ENCODE results near the gene PLIN5.

Gene PLIN5

DNA sequence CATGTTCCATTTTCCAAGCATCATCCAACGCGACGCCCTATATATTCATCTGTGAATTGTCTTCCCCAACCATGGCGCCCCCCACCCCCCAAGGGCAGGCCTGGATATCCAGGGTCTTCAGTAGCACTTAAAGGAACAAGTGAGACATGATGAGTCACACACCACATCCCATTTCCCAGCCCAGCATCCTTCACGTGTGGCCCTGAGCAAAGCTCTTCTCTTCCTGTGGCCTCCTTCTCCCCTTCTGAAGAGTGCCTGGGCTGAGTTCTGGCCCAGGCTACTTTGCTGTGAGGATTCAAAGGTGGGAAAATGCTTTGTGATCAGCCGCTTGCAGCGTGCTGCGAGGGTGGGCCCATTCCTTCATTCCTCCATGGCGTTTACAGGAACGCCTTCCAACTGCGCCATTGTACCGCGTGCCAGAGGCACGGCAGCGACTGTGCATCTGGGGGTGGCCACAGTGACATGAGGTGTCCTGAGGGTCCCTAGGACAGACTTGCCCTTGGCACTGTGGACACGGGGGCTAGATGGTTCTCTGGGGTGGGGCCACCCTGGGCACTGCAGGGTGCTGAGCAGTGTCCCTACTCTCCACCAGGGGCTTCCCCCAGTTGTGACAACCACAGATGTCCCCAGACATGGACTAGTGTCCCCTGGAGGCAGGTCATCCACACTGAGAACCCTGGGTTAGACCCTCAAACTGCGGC is 28.4 kb downstream of the PLIN5 start:
- DNase-seq, result no peak

DNA sequence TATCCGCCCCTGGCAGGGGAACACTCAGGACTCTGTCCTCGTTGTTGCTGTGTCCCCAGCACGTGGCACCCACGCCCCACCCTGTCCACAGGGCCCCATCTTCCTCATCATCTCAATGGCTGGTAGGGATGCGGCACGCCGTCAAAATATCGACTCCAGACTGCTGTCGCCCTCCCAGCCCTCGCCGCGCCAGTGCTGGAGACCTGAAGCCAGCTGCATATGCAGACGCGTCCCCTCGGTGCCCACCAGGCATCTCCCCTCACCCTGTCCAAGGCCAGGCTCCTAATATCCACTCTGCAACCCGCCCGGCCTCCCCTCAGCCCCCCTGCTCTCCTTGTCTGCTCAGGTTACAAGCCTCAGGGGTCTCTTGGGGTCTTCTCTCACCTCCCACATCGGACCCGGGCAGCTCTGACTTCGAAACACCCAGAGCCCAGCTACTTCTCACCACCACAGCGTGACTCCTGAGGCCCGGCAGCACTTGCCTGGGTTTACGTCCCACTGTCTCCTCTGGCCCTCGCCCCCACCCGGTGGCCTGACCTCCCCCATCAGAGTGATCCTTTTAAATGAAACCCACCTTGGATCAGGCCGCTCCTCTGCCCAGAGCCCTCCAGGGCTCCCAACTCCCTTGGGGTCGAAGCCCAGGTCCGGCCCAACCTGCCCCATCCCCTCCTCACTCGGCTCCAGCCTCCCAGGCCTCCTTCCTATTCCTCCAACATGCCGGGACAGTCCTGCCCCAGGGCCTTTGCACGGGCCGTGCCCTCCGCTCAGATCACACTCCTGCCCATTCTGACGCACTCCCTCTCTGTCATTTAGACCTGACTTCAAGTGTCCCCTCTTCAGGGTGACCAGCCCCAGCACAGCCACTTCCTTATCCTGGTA is 29.2 kb downstream of the PLIN5 start:
- DNase-seq, result no peak

DNA sequence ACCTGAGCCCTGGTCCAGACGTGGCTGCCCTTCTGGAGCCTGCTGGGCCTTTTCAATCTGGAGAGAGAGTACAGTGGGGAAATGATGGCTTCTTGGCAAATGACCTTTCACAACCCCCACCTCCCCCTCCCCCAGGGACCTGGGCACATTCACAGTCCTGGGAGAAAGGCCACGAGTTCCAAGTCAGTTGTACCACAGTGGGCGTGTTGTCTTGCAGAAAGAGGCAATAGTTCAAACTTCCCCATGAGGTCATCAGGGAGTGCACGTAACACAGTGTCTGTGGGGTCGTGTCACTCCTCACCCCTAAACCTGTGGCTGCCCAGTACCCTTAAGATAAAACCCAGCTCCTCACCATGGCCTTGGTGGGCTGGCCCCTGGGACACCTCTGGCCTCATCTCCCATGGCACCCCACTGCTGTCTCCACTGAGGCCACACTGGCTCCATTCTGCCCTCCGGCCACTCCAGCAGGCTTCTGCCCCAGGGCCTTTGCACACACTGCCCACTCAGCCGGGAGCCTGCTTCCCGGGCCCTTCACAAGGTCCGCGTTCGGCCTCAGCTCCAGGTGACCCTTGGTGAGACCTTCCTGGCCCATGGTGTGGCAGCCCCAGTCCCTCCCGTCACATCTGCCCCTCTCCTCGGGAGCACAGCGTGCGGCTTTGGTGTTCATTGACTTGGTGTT is 30.0 kb downstream of the PLIN5 start:
- DNase-seq, result no peak

DNA sequence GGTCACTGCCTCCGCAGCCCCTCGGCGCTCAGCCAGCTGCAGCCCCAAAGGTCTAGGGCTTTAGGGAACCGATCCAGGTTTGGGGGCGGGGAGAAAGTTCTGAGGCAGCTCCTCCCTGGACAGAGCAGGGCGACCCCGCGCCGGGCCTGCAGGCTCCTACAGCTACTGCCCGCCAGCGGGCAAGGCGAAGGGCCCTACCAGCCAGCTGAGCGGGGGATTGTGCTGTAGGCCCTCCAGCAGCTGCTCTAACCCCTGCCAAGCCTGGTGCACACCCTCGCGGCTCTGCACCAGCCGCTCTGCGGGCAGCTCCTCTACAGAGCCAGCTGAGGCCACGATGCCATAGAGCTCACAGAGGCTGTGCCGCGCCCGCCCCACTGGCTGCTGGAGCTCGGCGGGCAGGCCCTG is 30.7 kb downstream of the PLIN5 start:
- DNase-seq, result peak in 28 of 51 donors; percentile 4 to 74 (median 28)

DNA sequence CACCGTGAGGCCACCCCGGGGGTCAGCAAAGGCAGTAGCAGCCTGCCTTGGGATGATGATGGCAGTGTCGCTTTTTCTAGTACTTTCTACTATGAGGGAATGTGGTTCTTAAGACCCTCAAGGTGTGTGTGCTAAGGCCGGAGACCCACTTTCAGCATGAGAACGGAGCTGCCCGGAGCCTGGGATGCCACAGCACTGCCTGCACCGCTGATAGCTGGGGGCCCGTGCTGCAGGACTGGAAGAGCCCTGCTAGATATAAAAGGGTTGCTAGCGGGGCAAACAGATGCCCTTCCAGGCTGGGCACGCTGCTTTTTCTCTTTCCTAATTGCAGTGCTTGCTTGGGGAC is 31.2 kb downstream of the PLIN5 start:
- DNase-seq, result no peak

DNA sequence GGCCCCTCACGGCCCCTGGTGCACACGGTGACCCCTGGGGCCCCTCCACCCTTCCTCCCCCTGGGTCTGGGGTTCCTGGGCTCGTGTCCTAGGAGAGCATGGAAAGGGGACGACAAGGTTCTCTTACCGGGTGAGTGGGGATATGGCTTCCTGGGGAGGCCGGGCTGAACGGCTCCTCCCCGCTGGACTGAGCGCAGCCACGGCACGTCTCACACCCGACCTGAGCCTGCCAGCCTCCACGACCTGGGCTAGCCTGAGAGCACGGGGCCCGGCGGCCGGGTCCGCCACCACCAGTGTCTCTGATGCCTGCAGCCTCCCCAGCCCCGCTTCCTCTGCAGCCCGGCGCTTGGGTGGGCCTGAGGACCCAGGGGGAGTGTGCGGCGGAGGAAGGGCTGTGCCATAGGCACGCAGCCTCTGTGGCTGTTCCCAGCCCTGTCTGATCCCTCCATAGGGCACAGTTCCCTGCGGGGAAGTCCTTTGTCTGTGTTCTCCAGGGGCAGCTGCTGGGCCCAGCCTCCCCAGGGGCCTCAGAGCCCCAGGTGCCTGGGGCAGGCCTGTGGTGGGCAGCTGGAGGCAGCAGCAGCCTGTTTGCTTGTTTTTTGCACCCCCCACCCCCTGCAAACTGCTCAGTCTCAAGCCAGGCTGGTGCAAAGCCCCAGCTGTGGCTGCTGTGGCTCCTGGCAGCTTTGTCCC is 31.7 kb downstream of the PLIN5 start:
- DNase-seq, result no peak

DNA sequence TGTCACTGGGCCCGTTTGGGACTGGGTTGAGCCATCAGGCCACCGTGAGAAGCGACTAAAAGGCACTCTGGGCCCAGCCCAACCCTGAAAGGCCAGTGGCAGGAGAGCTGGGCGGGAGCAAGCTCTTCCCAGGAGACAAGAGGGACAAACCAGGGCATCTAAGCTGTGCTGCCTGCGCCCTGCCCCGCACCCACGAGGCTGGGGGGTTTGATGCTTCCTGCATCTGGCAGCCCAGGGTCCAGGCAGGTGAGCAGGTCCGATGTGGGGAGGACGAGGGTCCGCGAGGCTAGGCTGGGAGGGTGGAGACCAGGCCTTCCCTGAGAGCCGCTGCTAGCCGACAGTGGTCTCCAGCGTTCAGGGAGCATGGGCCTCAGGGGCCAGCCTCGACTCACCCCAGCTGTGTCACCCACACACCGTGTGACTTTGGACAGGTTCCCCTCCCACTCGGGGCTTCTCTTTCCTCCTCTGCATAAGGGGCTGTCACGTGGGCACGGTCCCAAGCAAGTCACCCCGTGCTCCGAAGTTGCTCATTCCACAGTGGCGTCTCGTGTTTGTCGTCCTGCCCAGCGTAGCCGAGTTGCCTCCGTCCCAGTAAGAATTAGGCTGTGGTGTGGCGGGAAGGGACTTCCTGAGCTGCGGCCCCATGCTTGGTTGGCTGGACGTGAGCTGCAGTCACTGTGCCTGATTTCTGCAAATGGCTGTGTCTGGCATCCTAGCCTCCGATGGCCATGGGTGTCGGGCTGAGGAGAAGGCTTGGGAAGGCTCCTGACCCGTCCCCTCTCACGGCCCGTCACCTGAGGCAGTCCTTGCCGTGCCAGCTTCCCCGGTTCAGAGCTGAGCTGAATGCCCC is 32.5 kb downstream of the PLIN5 start:
- DNase-seq, result no peak

DNA sequence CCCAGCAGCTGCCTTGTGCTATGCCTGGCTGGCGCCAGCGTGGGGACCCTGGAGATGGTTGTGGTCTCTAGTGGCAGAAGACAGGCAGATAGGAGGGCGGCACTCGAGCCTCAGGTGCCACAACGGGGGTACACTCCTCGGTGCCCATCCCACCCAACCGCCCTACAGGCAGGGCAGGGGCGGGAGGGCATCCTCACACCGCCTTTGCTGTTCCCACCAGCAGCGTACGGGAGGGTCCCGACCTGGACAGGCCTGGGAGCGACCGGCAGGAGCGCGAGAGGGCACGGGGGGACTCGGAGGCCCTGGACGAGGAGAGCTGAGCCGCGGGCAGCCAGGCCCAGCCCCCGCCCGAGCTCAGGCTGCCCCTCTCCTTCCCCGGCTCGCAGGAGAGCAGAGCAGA is 33.3 kb downstream of the PLIN5 start:
- DNase-seq, result no peak

DNA sequence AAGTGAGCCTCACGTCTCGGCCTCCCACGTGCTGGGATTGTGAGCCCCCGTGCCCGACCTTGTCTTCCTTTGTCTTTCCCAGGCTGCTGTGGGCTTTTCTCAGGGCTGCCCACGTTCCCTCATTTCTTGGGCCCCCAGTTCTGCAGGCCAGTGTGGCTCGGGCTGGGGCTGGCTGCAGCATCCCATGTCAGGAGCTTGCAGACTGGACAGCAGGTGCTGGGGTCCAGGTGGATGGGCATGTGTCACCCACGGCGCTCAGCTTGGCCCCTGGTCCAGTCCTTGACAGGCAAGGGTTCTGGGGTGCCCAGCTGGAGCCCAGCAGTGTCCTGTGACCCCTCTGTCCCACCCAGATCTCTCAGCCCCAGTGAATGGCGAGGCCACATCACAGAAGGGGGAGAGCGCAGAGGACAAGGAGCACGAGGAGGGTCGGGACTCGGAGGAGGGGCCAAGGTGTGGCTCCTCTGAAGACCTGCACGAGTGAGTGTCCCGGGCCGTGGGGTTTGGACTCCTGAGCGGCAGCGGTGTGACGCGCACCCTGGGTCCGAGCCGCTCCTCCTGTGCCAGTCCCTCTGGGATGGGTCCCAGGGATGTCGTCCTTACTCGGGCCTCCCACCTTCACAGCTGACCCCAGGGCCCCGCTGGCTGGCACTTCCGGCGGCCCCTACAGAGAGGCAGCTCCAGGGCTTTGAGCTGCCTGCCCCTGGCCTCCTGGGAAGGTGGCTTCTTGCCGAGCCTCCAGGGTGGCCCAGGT is 34.0 kb downstream of the PLIN5 start:
- no peak for DNase-seq

DNA sequence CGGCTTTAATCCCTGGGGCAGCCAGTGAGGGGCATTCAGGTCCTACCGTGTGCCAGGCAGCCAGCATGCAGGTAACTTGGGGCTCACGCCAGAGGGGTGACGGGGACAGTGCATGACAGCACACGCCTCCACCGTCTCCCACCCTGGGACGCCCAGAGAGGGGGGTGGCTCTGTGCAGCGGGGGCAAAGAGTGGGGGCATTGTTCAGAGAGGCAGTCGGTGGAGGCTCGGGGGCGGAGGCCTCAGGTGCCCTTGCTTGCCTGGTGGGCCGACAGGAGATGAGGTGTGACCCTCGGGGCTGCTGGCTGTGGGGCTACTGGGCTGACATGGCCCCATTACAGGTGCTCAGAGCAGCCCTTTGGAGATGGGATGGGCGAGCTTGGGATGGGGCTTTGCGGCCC is 35.2 kb downstream of the PLIN5 start:
- DNase-seq, result no peak

DNA sequence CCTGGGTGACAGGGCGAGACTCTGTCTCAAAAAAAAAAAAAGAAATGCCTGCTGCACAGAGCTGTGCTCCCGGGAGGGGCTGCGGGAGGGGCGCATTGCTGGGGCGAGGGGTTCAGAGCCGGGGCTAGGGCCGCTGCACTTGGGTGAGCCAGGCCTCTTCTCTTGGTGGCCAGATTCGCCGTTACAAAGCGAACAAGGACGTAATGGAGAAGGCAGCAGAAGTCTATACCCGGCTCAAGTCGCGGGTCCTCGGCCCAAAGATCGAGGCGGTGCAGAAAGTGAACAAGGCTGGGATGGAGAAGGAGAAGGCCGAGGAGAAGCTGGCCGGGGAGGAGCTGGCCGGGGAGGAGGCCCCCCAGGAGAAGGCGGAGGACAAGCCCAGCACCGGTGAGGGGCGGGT is 35.7 kb downstream of the PLIN5 start:
- no peak for DNase-seq

DNA sequence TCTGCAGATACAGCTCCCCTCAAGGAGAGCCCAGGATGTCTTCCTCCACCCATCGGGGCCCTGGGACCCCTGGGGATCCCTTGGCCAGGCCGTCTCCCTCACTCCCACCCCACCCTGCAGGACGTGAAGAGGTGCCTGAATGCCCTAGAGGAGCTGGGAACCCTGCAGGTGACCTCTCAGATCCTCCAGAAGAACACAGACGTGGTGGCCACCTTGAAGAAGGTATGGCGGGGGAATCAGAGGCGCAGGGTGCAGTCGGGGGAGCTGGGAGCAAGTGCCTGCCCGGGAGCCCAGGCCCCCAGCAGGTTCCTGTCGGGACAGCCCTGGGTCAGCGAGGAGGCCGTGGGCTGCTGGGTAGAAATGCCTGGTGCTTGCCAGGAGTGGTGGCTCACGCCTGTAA is 36.3 kb downstream of the PLIN5 start:
- DNase-seq, result no peak

DNA sequence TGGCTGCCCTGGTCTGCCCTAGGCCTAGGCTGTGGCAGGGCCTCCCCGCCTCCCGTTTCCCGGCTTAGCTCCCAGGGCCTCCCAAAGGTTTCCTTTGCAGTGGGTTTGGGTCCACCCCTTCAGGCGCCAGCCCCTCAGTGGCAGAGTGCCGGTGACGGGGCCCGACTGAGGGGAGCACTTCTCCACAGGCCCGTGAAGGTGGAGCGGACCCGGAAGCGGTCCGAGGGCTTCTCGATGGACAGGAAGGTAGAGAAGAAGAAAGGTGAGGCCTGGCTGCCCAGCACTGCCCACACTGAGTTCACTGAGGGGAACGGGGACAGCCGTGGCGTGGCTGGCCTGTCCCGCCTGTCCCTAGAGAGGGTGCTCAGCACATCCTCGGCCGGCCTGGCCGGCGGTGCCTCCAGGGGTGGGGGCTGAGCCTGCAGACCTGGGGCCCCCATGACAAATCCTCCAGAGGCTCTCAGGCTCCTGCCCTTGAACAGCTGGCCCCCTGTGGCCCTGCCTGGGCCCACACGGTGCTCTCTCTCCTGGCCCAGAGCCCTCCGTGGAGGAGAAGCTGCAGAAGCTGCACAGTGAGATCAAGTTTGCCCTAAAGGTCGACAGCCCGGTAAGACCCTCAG is 37.1 kb downstream of the PLIN5 start:
- no peak for DNase-seq

DNA sequence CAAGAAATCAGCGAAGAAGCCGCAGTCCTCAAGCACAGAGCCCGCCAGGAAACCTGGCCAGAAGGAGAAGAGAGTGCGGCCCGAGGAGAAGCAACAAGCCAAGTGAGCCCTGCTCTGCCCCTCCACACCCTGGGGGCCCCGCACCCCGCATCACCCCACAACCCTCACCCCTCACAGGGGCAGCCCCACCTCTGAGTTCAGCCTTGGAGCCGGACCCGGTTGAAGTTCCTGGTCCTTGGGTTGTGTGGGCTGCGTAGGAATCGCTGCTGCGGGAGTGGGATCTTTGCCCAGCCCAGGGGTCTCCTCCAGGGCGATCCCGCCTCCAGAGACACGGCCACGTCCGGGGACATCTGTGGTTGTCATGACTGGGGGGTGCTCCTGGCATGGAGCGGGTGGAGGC is 38.7 kb downstream of the PLIN5 start:
- DNase-seq, result no peak

DNA sequence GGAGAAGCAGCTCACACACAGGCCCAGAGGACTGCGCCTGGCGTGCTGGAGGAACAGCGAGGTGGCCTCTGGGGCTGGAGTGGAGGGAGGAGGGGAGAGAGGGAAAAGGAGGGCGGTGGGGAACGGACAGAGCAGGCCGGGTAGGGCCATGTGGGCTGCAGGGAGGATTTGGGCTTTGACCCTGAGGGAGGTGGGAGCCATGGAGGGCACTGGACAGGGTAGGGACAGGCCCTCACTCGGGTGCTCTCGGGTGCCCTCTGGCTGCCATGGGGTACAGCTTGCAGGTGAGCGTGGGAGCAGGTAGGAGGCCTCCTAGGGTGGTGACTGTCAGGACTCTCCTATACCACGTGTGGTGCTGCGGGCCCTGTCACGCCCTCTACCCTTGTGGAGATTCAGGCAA is 39.6 kb downstream of the PLIN5 start:
- no peak for DNase-seq

DNA sequence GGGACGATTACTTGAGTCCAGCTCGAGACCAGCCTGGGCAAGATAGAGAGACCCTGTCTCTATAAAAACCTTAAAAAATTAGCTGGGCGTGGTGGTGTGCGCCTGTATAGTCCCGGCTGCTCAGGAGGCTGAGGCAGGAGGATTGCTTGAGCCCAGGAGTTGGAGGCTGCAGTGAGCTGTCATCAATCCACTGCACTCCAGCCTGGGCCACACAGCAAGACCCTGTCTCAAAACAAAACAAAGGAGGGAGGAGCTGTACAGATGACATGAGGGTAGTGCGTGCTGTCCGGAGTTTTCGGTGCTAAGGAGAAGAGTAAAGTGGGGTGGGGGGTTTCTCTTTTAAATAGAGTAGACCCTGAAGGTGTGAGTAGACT is 40.3 kb downstream of the PLIN5 start:
- no peak for DNase-seq

DNA sequence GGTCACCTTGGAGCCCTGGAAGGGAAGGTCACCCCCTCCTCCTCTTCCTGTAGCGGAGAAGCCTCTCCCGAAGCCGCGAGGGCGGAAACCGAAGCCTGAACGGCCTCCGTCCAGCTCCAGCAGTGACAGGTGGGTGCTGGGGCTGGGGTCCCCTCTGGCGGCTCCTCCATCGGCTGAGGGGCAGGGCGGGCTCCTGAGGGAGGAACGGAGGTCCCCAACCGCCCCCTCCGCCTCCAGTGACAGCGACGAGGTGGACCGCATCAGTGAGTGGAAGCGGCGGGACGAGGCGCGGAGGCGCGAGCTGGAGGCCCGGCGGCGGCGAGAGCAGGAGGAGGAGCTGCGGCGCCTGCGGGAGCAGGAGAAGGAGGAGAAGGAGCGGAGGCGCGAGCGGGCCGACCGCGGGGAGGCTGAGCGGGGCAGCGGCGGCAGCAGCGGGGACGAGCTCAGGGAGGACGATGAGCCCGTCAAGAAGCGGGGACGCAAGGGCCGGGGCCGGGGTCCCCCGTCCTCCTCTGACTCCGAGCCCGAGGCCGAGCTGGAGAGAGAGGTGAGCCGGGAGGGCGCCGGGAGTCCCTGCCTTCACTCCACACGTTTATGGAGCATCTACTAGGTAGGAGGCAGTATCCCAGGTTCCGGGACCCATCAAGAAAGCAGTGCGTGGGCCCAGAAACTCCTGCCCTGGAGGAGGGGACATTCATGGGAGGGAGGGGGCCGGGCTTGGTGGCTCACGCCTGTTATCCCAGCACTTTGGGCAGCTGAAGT is 40.9 kb downstream of the PLIN5 start:
- DNase-seq, result no peak

DNA sequence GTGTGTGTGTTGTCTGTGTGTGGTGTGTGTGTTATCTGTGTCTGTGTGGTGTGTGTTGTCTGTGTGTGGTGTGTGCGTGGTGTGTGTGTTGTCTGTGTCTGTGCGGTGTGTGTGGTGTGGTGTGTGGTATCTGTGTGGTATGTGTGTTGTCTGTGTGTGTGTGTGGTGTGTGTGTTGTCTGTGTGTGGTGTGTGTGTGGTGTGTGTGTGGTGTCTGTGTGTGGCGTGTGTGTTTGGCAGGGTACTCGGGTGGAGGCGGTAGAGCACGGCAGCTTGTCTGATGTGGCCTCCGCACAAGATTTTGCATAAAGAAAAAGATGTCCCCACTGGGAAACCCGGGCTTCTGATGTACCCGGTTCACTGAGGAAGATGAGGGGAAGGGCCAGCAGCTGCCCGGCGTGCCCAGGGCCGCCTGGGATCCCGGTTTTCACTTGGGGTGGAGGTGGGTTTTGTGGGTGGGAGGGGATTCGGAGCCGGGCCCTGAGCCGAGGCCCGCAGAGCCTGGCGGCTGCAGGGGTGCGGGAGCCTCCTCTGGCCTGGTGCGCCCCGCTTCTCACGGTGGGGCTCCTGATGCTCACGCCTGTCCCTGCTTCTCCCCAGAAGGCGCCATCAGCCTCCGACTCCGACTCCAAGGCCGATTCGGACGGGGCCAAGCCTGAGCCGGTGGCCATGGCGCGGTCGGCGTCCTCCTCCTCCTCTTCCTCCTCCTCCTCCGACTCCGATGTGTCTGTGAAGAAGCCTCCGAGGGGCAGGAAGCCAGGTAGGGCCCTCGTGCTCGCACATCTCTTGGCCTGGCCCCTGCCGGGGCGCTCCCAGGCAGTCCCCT is 41.7 kb downstream of the PLIN5 start:
- DNase-seq, result peak in 1 of 51 donors; percentile 34
